AG10803 (cell line): ENCODE data around the gene THSD7B.
A peak's percentile ranks its signal among the peaks of the same experiment; 100 is the strongest.

Experiments
- DNase-seq: peaks from one replicate; pipeline ENCODE4 v3.0.0; 2010; ENCODE audit warnings: low read depth
- H3K4me3 ChIP-seq: 2 replicates; pipeline ENCODE4 v1.5.1; 2011; ENCODE audit warnings: mild to moderate bottlenecking, low read length, control low read depth
- CTCF ChIP-seq: conservative IDR thresholded peaks from 2 replicates; pipeline ENCODE4 v1.5.1; 2011; ENCODE audit warnings: mild to moderate bottlenecking, low read length, control low read depth, inconsistent platforms

The THSD7B gene

GRCh38 chr2:137117385-137117784, 352.0 kb downstream of the THSD7B start:
- no peak overlapping the region for H3K4me3 ChIP-seq
- no peak for TF ChIP-seq CTCF
- DNase-seq = peak; percentile 53

DNA sequence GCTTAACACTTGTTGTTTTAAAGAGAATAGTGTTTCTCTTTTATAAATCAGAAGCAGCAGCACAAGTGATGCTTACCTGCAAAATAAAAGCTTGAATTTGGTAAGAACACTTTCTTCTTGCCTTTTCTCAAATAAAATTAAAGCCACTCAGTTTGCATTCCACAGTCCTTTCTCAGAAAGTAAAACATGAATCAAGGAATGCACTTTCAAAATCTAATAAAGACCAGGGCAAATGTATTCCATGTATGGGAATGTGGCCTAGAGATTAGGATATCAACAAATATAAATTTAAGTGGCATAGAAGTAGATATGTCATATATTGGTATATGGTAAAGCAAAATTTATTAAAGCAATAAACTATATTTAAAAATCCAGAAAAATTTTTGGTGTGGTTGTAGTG, 352.8 kb downstream of the THSD7B start:
- no peak for TF ChIP-seq CTCF
- peak; percentile 66 for DNase-seq

DNA sequence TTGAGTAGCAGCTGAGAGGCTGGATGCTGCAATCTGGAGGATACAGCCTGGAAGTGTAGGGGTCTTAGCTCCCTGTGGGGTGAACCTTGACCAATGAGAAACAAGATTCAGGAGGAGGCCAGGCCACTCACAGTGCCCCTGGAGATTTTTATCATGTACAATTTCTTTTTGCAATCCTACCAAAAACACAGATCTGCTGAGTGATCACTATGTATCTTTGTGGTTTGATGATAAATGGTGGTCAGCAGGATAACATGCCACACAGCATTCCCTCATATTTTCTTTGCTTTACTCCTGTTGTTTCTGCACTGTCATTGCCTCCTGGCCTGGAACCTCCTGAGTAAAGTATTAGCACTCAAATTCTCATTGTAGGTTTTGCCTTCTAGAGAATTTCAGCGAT, 357.9 kb downstream of the THSD7B start:
- DNase-seq = peak; percentile 75
- no peak for TF ChIP-seq CTCF
- H3K4me3 ChIP-seq = no peak overlapping the region

More for the DNA sequence above, 352.8 kb downstream of the THSD7B start:
- H3K4me3 ChIP-seq = no peak overlapping the region

- no peak for TF ChIP-seq CTCF
- H3K4me3 ChIP-seq = no peak overlapping the region
- no peak for DNase-seq
Observed at GRCh38 chr2:137133225-137133624, 367.9 kb downstream of the THSD7B start.

- no peak for TF ChIP-seq CTCF
- no peak overlapping the region for H3K4me3 ChIP-seq
- no peak for DNase-seq
Observed at GRCh38 chr2:137138263-137138662, 372.9 kb downstream of the THSD7B start.

DNA sequence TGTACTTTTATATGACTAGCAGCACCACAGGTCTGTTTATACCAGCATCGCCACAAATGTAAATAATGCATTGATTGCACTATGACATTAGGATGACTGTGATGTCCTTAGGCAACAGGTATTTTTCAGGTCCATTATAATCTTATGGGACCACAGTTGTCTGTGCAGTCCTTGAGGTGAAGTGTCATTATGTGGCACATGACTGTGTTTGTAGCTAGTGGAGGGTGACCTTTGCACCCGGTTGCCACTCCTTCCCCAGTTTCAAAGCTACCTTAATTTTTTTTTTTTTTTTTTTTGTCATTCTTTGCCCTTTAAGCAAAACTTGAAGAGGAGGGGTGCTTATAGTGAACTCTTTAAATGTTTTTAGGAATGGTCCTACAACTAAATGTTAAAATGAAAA, 386.4 kb downstream of the THSD7B start:
- TF ChIP-seq CTCF = no peak
- H3K4me3 ChIP-seq = no peak overlapping the region
- no peak for DNase-seq

- no peak for DNase-seq
- TF ChIP-seq CTCF = no peak
- H3K4me3 ChIP-seq = no peak overlapping the region
Observed at GRCh38 chr2:137154946-137155345, 389.6 kb downstream of the THSD7B start.
